CD4-positive, alpha-beta T cell treated with Interleukin-10 for 1 hour (primary cell): Measurements from ENCODE around the gene MGAT5.

Source experiments
- DNase-seq: peaks from one replicate; pipeline ENCODE4 v3.0.0-alpha.2; 2020

MGAT5 gene

GRCh38 chr2:134433979-134434378 is 180.1 kb downstream of the MGAT5 start:
- DNase-seq = no peak

GRCh38 chr2:134435505-134435904 is 181.6 kb downstream of the MGAT5 start:
- no peak for DNase-seq

GRCh38 chr2:134435936-134436335 is 182.1 kb downstream of the MGAT5 start:
- DNase-seq = no peak

- no peak for DNase-seq
These were observed 182.8 kb downstream of the MGAT5 start for GRCh38 chr2:134436706-134437105.

- DNase-seq = no peak
These were observed 184.5 kb downstream of the MGAT5 start for GRCh38 chr2:134438371-134438770.

- DNase-seq = no peak
These were observed 186.6 kb downstream of the MGAT5 start for GRCh38 chr2:134440336-134440909.

- DNase-seq = no peak
These were observed 187.4 kb downstream of the MGAT5 start for GRCh38 chr2:134441153-134441863.

GRCh38 chr2:134443814-134444480 is 190.1 kb downstream of the MGAT5 start:
- no peak for DNase-seq

- DNase-seq = no peak
These were observed 191.2 kb downstream of the MGAT5 start for GRCh38 chr2:134445116-134445515.

- DNase-seq = no peak
These were observed 192.1 kb downstream of the MGAT5 start for GRCh38 chr2:134445985-134446382.

- no peak for DNase-seq
These were observed 192.6 kb downstream of the MGAT5 start for GRCh38 chr2:134446383-134447017.

- no peak for DNase-seq
These were observed 193.8 kb downstream of the MGAT5 start for GRCh38 chr2:134447669-134448068.

GRCh38 chr2:134448650-134449049 is 194.8 kb downstream of the MGAT5 start:
- DNase-seq = no peak

- no peak for DNase-seq
These were observed 195.3 kb downstream of the MGAT5 start for GRCh38 chr2:134449157-134449556.

- no peak for DNase-seq
These were observed 196.1 kb downstream of the MGAT5 start for GRCh38 chr2:134449751-134450513.

- no peak for DNase-seq
These were observed 197.4 kb downstream of the MGAT5 start for GRCh38 chr2:134451347-134451630.

- DNase-seq = no peak
These were observed 198.3 kb downstream of the MGAT5 start for GRCh38 chr2:134452042-134452733.

- no peak for DNase-seq
These were observed 199.6 kb downstream of the MGAT5 start for GRCh38 chr2:134453476-134453875.

- no peak for DNase-seq
These were observed 200.1 kb downstream of the MGAT5 start for GRCh38 chr2:134453973-134454372.

- no peak for DNase-seq
These were observed 200.6 kb downstream of the MGAT5 start for GRCh38 chr2:134454426-134454825.

GRCh38 chr2:134454931-134455330 is 201.1 kb downstream of the MGAT5 start:
- no peak for DNase-seq

GRCh38 chr2:134455426-134455825 is 201.6 kb downstream of the MGAT5 start:
- no peak for DNase-seq

- DNase-seq = no peak
These were observed 203.5 kb downstream of the MGAT5 start for GRCh38 chr2:134457353-134457752.
